ENCODE results near the gene NRL. TPM values are rescaled to one million over a fixed set of nuclear protein-coding genes. Genes with fewer than 3 reads are reported as not detected.

NRL gene
- total RNA-seq, 1 donor from 2014 or later: 0.54 TPM

DNA sequence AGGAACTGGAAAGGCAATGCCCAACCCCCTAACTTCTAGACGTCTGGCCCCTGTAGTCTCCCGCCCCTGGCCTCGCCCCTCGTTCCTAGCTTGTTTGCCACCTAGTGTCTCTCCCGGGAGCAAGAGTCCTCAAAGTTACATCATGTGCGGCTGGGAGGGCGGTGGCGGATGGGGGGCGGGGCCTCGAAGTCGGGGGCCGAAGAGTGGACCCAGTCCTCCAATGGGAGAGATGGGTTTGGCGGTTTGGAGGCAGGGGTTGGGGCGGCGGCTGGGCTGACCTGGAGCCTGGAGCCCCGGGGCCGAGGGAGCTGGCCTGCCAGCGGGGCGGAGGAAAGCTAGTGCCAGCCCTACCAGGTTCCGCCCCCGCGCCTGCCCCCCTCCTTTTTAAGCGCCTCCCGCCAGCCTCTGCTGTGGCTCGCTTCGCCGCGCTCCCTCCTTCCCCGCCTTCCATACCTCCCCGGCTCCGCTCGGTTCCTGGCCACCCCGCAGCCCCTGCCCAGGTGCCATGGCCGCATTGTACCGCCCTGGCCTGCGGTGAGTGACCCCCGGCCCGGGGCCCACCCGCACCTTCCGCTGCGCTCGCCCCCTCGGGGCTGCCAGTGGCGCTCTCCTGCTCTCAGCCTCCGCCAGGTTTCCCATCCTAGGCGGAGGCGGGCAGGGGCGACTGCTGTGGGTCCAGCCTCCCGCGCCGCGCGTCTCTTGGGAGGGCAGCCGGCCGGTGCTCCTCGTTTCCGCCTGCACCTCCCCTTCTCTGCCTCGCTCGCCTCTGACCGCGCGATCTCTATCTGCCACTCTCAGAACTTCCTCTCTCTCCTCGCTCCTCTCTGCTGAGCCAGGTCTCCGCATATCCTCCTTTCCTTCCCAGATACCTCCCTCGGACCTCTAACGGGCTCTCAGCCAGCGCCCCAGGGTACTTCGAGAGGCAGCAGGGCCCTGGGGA, 20.6 kb downstream of the NRL start, which contains the start of gene PCK2:
Gene PCK2, plus strand, starts transcription at position 411 of the 940 bp plus-strand sequence. Its CDS starts 95 bp downstream, at position 506.
- no peaks in the 10 kb centered on the region for H4K20me1 ChIP-seq (ENCODE audit: low read depth)
- no peaks in the 10 kb centered on the region for H3K27me3 ChIP-seq
- peak within 1 kb of the TSS; percentile 94 for H3K4me2 ChIP-seq
- no peaks in the 10 kb centered on the region for H3K9me3 ChIP-seq (ENCODE audit: low read depth)
- H3K9ac ChIP-seq: peak within 1 kb of the TSS; percentile 5
- no peak for TF ChIP-seq EZH2 (IDR thresholded peaks at IDR 0.05)
- no peak for TF ChIP-seq EZH2phosphoT487 (IDR thresholded peaks at IDR 0.05)
- TF ChIP-seq, protein P1, sequence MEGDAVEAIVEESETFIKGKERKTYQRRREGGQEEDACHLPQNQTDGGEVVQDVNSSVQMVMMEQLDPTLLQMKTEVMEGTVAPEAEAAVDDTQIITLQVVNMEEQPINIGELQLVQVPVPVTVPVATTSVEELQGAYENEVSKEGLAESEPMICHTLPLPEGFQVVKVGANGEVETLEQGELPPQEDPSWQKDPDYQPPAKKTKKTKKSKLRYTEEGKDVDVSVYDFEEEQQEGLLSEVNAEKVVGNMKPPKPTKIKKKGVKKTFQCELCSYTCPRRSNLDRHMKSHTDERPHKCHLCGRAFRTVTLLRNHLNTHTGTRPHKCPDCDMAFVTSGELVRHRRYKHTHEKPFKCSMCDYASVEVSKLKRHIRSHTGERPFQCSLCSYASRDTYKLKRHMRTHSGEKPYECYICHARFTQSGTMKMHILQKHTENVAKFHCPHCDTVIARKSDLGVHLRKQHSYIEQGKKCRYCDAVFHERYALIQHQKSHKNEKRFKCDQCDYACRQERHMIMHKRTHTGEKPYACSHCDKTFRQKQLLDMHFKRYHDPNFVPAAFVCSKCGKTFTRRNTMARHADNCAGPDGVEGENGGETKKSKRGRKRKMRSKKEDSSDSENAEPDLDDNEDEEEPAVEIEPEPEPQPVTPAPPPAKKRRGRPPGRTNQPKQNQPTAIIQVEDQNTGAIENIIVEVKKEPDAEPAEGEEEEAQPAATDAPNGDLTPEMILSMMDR (IDR thresholded peaks at IDR 0.05): peak; percentile 9
- H3K4me1 ChIP-seq: peaks cover 17% of the 10 kb centered on the region
- no peaks in the 10 kb centered on the region for H3K36me3 Mint-ChIP-seq
- peak; percentile 95 for DNase-seq (ENCODE audit: low spot score)
- peaks cover 31% of the 10 kb centered on the region for H3K4me1 Mint-ChIP-seq
- no peak within 1 kb of the TSS for H3K27ac ChIP-seq
- H3K4me3 Mint-ChIP-seq: peak within 1 kb of the TSS; percentile 95
- peaks cover 8% of the 10 kb centered on the region for H3K27me3 Mint-ChIP-seq (ENCODE audit: insufficient read depth, low read depth)
- H3K4me3 ChIP-seq: peak within 1 kb of the TSS; percentile 81
- peak within 1 kb of the TSS; percentile 74 for H3K27ac Mint-ChIP-seq
- H2AFZ ChIP-seq (replicated peaks): peak within 1 kb of the TSS; percentile 75
- no peaks in the 10 kb centered on the region for H3K79me2 ChIP-seq (ENCODE audit: low read depth)
- peaks cover 24% of the 10 kb centered on the region for H3F3A ChIP-seq (ENCODE audit: low read depth)
- no peaks in the 10 kb centered on the region for H3K36me3 ChIP-seq
- no peaks in the 10 kb centered on the region for H3K9me3 Mint-ChIP-seq

- Mint-ChIP-seq H3K36me3 (no peaks in the 10 kb centered on the region), H3K27ac (peak overlapping the region; percentile 70), H3K27me3 (ENCODE audit: insufficient read depth, low read depth) (peaks cover 8% of the 10 kb centered on the region), H3K4me1 (peaks cover 31% of the 10 kb centered on the region), H3K4me3 (peak overlapping the region; percentile 95), H3K9me3 (no peaks in the 10 kb centered on the region)
- H3K4me1 ChIP-seq: peaks cover 17% of the 10 kb centered on the region
- H3K4me2 ChIP-seq: peak overlapping the region; percentile 94
- H3K9ac ChIP-seq: no peak overlapping the region
- no peaks in the 10 kb centered on the region for H3K79me2 ChIP-seq (ENCODE audit: low read depth)
- H2AFZ ChIP-seq (replicated peaks): peak overlapping the region; percentile 75
- DNase-seq (ENCODE audit: low spot score): no peak
- TF ChIP-seq EZH2phosphoT487 (IDR thresholded peaks at IDR 0.05): no peak
- no peak for TF ChIP-seq EZH2 (IDR thresholded peaks at IDR 0.05)
- TF ChIP-seq, protein P1 (IDR thresholded peaks at IDR 0.05): no peak
- H3K9me3 ChIP-seq (ENCODE audit: low read depth): no peaks in the 10 kb centered on the region
- no peaks in the 10 kb centered on the region for H4K20me1 ChIP-seq (ENCODE audit: low read depth)
- H3K36me3 ChIP-seq: no peaks in the 10 kb centered on the region
- H3K27me3 ChIP-seq: no peaks in the 10 kb centered on the region
- peak overlapping the region; percentile 81 for H3K4me3 ChIP-seq
- no peak overlapping the region for H3K27ac ChIP-seq
- H3F3A ChIP-seq (ENCODE audit: low read depth): peaks cover 24% of the 10 kb centered on the region
Observed at GRCh38 chr14:24093207-24093900, 21.4 kb downstream of the NRL start.

DNA sequence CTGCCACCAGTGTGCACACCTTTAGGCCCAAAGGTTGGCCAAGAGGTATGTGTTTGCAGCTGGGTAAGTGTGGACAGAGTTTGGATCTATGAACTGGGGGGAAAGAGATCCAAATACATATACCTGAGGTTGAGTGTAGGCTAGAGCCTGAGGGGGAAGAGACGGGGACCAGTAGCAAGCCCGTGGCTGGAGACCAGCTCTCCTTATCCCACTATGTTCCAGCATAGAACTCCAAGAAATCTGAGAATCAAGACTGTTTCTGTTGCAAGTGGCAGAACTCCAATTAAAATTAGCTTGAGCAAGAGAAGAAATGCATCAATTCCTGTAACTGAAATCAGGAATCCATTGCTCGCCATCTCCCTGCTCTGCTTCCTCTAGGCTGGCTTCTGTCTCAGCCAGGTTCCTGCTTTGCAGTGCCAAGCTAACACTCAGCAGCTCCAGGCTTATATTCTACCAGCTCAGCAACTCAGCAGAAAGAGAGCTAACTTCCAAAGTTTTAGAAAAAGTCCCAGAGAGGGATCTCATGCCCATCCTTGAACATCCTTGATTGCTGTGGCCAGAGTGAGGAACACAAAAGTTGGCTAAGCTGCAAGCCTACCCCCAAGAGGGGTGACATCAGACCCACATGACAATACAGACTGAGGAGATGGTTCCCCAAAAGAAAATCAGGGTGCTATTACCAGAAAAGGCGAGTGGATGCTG, 22.1 kb downstream of the NRL start:
- no peaks in the 10 kb centered on the region for H3K36me3 ChIP-seq
- H3K9ac ChIP-seq: no peak overlapping the region
- no peaks in the 10 kb centered on the region for H3K27me3 ChIP-seq
- H3K4me1 Mint-ChIP-seq: peaks cover 31% of the 10 kb centered on the region
- H3K9me3 ChIP-seq (ENCODE audit: low read depth): no peaks in the 10 kb centered on the region
- no peak overlapping the region for H3K4me2 ChIP-seq
- TF ChIP-seq, protein P1 (IDR thresholded peaks at IDR 0.05): no peak
- no peak for TF ChIP-seq EZH2phosphoT487 (IDR thresholded peaks at IDR 0.05)
- no peak for TF ChIP-seq EZH2 (IDR thresholded peaks at IDR 0.05)
- H3K36me3 Mint-ChIP-seq: no peaks in the 10 kb centered on the region
- no peak overlapping the region for H3K27ac ChIP-seq
- H3K9me3 Mint-ChIP-seq: no peaks in the 10 kb centered on the region
- H4K20me1 ChIP-seq (ENCODE audit: low read depth): no peaks in the 10 kb centered on the region
- peak overlapping the region; percentile 95 for H3K4me3 Mint-ChIP-seq
- H3K4me3 ChIP-seq: no peak overlapping the region
- DNase-seq (ENCODE audit: low spot score): no peak
- peaks cover 24% of the 10 kb centered on the region for H3F3A ChIP-seq (ENCODE audit: low read depth)
- no peak overlapping the region for H3K27ac Mint-ChIP-seq
- peaks cover 17% of the 10 kb centered on the region for H3K4me1 ChIP-seq
- H3K79me2 ChIP-seq (ENCODE audit: low read depth): no peaks in the 10 kb centered on the region
- no peak overlapping the region for H2AFZ ChIP-seq (replicated peaks)
- peaks cover 8% of the 10 kb centered on the region for H3K27me3 Mint-ChIP-seq (ENCODE audit: insufficient read depth, low read depth)
